ENCODE results near the gene SLC2A13. TPM values are rescaled to one million over a fixed set of nuclear protein-coding genes. Genes with fewer than 3 reads are reported as not detected.
A peak's percentile ranks its signal among the peaks of the same experiment; 100 is the strongest.

Gene SLC2A13
- 10 to 100 TPM in 3 of 5 donors, 1 to 10 TPM in 2; 3.5 to 87.5 (median 17.2) TPM for total RNA-seq
- polyA plus RNA-seq, result 1 to 10 TPM in 2 of 3 donors, under 1 TPM in 1; 0.93 to 1.4 (median 1.1) TPM
- long read RNA-seq, donor 1, result 0 reads
- long read RNA-seq, donor 2, partial matches to known transcripts, result 0 of 1 reads
- long read RNA-seq, donor 2, other reads (novel, unspliced or antisense), result 0 of 1 reads
- long read RNA-seq, donor 3, result 0 reads
- long read RNA-seq, donor 4, result 0 reads
- long read RNA-seq, donor 5, full-length matches to known transcripts, result 1 of 1 reads
- long read RNA-seq, donor 5, partial matches to known transcripts, result 0 of 1 reads
- long read RNA-seq, donor 5, other reads (novel, unspliced or antisense), result 0 of 1 reads
- long read RNA-seq, donor 6, full-length matches to known transcripts, result 3 of 3 reads
- long read RNA-seq, donor 6, partial matches to known transcripts, result 0 of 3 reads
- long read RNA-seq, donor 6, other reads (novel, unspliced or antisense), result 0 of 3 reads
- long read RNA-seq, donor 7, full-length matches to known transcripts, result 3 of 3 reads
- long read RNA-seq, donor 7, partial matches to known transcripts, result 0 of 3 reads
- long read RNA-seq, donor 7, other reads (novel, unspliced or antisense), result 0 of 3 reads
- long read RNA-seq, donor 8, full-length matches to known transcripts, result 1 of 1 reads
- long read RNA-seq, donor 8, partial matches to known transcripts, result 0 of 1 reads
- long read RNA-seq, donor 8, other reads (novel, unspliced or antisense), result 0 of 1 reads
- long read RNA-seq, donor 9, partial matches to known transcripts, result 0 of 1 reads
- long read RNA-seq, donor 9, other reads (novel, unspliced or antisense), result 0 of 1 reads
- long read RNA-seq, donor 10, result 0 reads

GRCh38 chr12:40105515-40106201 lies at the start of gene SLC2A13:
Gene SLC2A13, minus strand, starts transcription at chr12:40106081. Its CDS starts 273 bp downstream, at chr12:40105808.
- intact Hi-C loops (cut with DNase I; ENCODE audit: low total_unique reads), result loop anchor here (5.0 kb wide), 1 partner anchor 93 kb away; no protein-coding TSS in a partner anchor
- Histone ChIP-seq H3K27ac (peak within 1 kb of the TSS; percentile 79 to 91 (median 90)), H3K36me3 (no peaks in the 10 kb centered on the region), H3K4me3 (peak within 1 kb of the TSS; percentile 84 to 95 (median 94)), H3K9me3 (no peaks in the 10 kb centered on the region), H3K27me3 (no peaks in the 10 kb centered on the region), H3K4me1 (peaks cover 10 to 51% (median 37%) of the 10 kb centered on the region in 4 donors)
- TF ChIP-seq POLR2A (IDR thresholded peaks at IDR 0.05), result no peak
- TF ChIP-seq POLR2AphosphoS5 (IDR thresholded peaks at IDR 0.05), result peak; percentile 28 to 78 (median 75)
- 0 to 1% (median 0%) methylated on average over 36 to 97 of the region's 97 CpGs for WGBS, 5 donors
- DNase-seq, result peak; percentile 82 to 93

- no peaks in the 10 kb centered on the region for H3K36me3 ChIP-seq
- H3K27me3 ChIP-seq, result no peaks in the 10 kb centered on the region
- peaks cover 0 to 9% (median 0%) of the 10 kb centered on the region in 4 donors for H3K4me1 ChIP-seq
- intact Hi-C loops (cut with DNase I; ENCODE audit: low total_unique reads), result no loop called here
- H3K27ac ChIP-seq, result no peak overlapping the region
- no peak for DNase-seq
- H3K4me3 ChIP-seq, result no peak overlapping the region
- TF ChIP-seq POLR2A (IDR thresholded peaks at IDR 0.05) (no peak), POLR2AphosphoS5 (IDR thresholded peaks at IDR 0.05) (no peak), EP300 (IDR thresholded peaks at IDR 0.05) (no peak), CTCF (IDR thresholded peaks at IDR 0.05) (no peak)
- H3K9me3 ChIP-seq, result no peaks in the 10 kb centered on the region
- WGBS, 5 donors, result 84 to 91% (median 86%) methylated on average over 4 of the region's 4 CpGs
These were observed 48.5 kb upstream of the SLC2A13 start for GRCh38 chr12:40154381-40154780.

GRCh38 chr12:40153432-40153831 lies 47.6 kb upstream of the SLC2A13 start:
- TF ChIP-seq POLR2AphosphoS5 (IDR thresholded peaks at IDR 0.05) (no peak), EP300 (IDR thresholded peaks at IDR 0.05) (no peak), CTCF (IDR thresholded peaks at IDR 0.05) (no peak), POLR2A (IDR thresholded peaks at IDR 0.05) (no peak)
- peaks cover 0 to 9% (median 0%) of the 10 kb centered on the region in 4 donors for H3K4me1 ChIP-seq
- no peak overlapping the region for H3K27ac ChIP-seq
- no peaks in the 10 kb centered on the region for H3K9me3 ChIP-seq
- H3K27me3 ChIP-seq, result no peaks in the 10 kb centered on the region
- H3K4me3 ChIP-seq, result no peak overlapping the region
- H3K36me3 ChIP-seq, result no peaks in the 10 kb centered on the region
- intact Hi-C loops (cut with DNase I; ENCODE audit: low total_unique reads), result no loop called here
- no peak for DNase-seq

- intact Hi-C loops (cut with DNase I; ENCODE audit: low total_unique reads), result no loop called here
- Histone ChIP-seq H3K4me3 (no peak overlapping the region), H3K27ac (no peak overlapping the region), H3K36me3 (no peaks in the 10 kb centered on the region), H3K9me3 (no peaks in the 10 kb centered on the region), H3K4me1 (peaks cover 0 to 9% (median 0%) of the 10 kb centered on the region in 4 donors), H3K27me3 (no peaks in the 10 kb centered on the region)
- TF ChIP-seq CTCF (IDR thresholded peaks at IDR 0.05) (peak in 4 of 7 experiments; percentile 54 to 88 (median 79)), POLR2AphosphoS5 (IDR thresholded peaks at IDR 0.05) (no peak)
- 34 to 37% (median 36%) methylated on average over 4 of the region's 4 CpGs for WGBS, 5 donors
- peak; percentile 50 to 71 for DNase-seq
These were observed 47.0 kb upstream of the SLC2A13 start for GRCh38 chr12:40152783-40153383.
